ENCODE data around the gene SRPRB. TPM values are rescaled to one million over a fixed set of nuclear protein-coding genes. Genes with fewer than 3 reads are reported as not detected.
"Not testable (repeated sequence)": the region's sequence is repeated elsewhere in the genome, so short reads cannot be mapped to it uniquely, and the experiment has no call there.

SRPRB gene
- total RNA-seq, 1 donor from 2014 or later = 30.2 TPM

- no peak for DNase-seq (ENCODE audit: low spot score)
- no peak overlapping the region for H2AFZ ChIP-seq (replicated peaks)
- H3K27ac ChIP-seq = no peak overlapping the region
Measured at GRCh38 chr3:133779626-133780203, 25.9 kb upstream of the SRPRB start.

GRCh38 chr3:133780756-133781155 lies 24.9 kb upstream of the SRPRB start:
- not testable (repeated sequence) for H3K4me2 ChIP-seq; H3K79me2 ChIP-seq (ENCODE audit: low read depth); H3K4me3 ChIP-seq; H2AFZ ChIP-seq (replicated peaks); H3K27ac ChIP-seq; H4K20me1 ChIP-seq (ENCODE audit: low read depth); H3K9ac ChIP-seq; H3K9me3 Mint-ChIP-seq; DNase-seq (ENCODE audit: low spot score); H3F3A ChIP-seq (ENCODE audit: low read depth); H3K4me1 Mint-ChIP-seq; H3K36me3 ChIP-seq; H3K27me3 ChIP-seq; H3K27me3 Mint-ChIP-seq (ENCODE audit: insufficient read depth, low read depth); H3K4me1 ChIP-seq; H3K9me3 ChIP-seq (ENCODE audit: low read depth); H3K36me3 Mint-ChIP-seq; H3K4me3 Mint-ChIP-seq; H3K27ac Mint-ChIP-seq

More at GRCh38 chr3:133779626-133780203, 25.9 kb upstream of the SRPRB start:
- no peaks in the 10 kb centered on the region for H3K9me3 ChIP-seq (ENCODE audit: low read depth)
- Mint-ChIP-seq H3K9me3 (peaks cover 4% of the 10 kb centered on the region), H3K36me3 (no peaks in the 10 kb centered on the region), H3K27ac (no peak overlapping the region), H3K27me3 (ENCODE audit: insufficient read depth, low read depth) (peaks cover 3% of the 10 kb centered on the region), H3K4me1 (no peaks in the 10 kb centered on the region), H3K4me3 (no peak overlapping the region)
- H4K20me1 ChIP-seq (ENCODE audit: low read depth) = no peaks in the 10 kb centered on the region
- H3K4me2 ChIP-seq = no peak overlapping the region
- no peaks in the 10 kb centered on the region for H3K4me1 ChIP-seq
- no peaks in the 10 kb centered on the region for H3F3A ChIP-seq (ENCODE audit: low read depth)
- no peaks in the 10 kb centered on the region for H3K36me3 ChIP-seq
- H3K79me2 ChIP-seq (ENCODE audit: low read depth) = no peaks in the 10 kb centered on the region
- no peaks in the 10 kb centered on the region for H3K27me3 ChIP-seq
- no peak overlapping the region for H3K9ac ChIP-seq
- TF ChIP-seq CTCF (IDR thresholded peaks at IDR 0.05) (no peak), EZH2 (IDR thresholded peaks at IDR 0.05) (no peak), EZH2phosphoT487 (IDR thresholded peaks at IDR 0.05) (no peak)
- H3K4me3 ChIP-seq = no peak overlapping the region

- peaks cover 4% of the 10 kb centered on the region for H3K9me3 Mint-ChIP-seq
- Histone ChIP-seq H3K9me3 (ENCODE audit: low read depth) (no peaks in the 10 kb centered on the region), H3K27me3 (no peaks in the 10 kb centered on the region), H3K4me2 (no peak overlapping the region), H4K20me1 (ENCODE audit: low read depth) (no peaks in the 10 kb centered on the region), H3K27ac (no peak overlapping the region), H3F3A (ENCODE audit: low read depth) (no peaks in the 10 kb centered on the region), H2AFZ (replicated peaks) (no peak overlapping the region), H3K36me3 (no peaks in the 10 kb centered on the region), H3K4me3 (no peak overlapping the region), H3K9ac (no peak overlapping the region), H3K79me2 (ENCODE audit: low read depth) (no peaks in the 10 kb centered on the region), H3K4me1 (no peaks in the 10 kb centered on the region)
- no peaks in the 10 kb centered on the region for H3K4me1 Mint-ChIP-seq
- TF ChIP-seq EZH2phosphoT487 (IDR thresholded peaks at IDR 0.05) = no peak
- TF ChIP-seq CTCF (IDR thresholded peaks at IDR 0.05) = no peak
- no peak for TF ChIP-seq EZH2 (IDR thresholded peaks at IDR 0.05)
- H3K27ac Mint-ChIP-seq = no peak overlapping the region
- H3K27me3 Mint-ChIP-seq (ENCODE audit: insufficient read depth, low read depth) = peaks cover 3% of the 10 kb centered on the region
- DNase-seq (ENCODE audit: low spot score) = no peak
- H3K4me3 Mint-ChIP-seq = no peak overlapping the region
- no peaks in the 10 kb centered on the region for H3K36me3 Mint-ChIP-seq
Measured at GRCh38 chr3:133781570-133781969, 24.0 kb upstream of the SRPRB start.

- Histone ChIP-seq H3F3A (ENCODE audit: low read depth) (no peaks in the 10 kb centered on the region), H3K27ac (no peak overlapping the region), H3K36me3 (no peaks in the 10 kb centered on the region), H3K9me3 (ENCODE audit: low read depth) (no peaks in the 10 kb centered on the region), H3K4me1 (no peaks in the 10 kb centered on the region), H3K9ac (no peak overlapping the region), H2AFZ (replicated peaks) (no peak overlapping the region), H3K79me2 (ENCODE audit: low read depth) (no peaks in the 10 kb centered on the region), H4K20me1 (ENCODE audit: low read depth) (no peaks in the 10 kb centered on the region), H3K27me3 (no peaks in the 10 kb centered on the region), H3K4me3 (no peak overlapping the region), H3K4me2 (no peak overlapping the region)
- no peak overlapping the region for H3K4me3 Mint-ChIP-seq
- no peaks in the 10 kb centered on the region for H3K27me3 Mint-ChIP-seq (ENCODE audit: insufficient read depth, low read depth)
- H3K9me3 Mint-ChIP-seq = peaks cover 4% of the 10 kb centered on the region
- TF ChIP-seq EZH2 (IDR thresholded peaks at IDR 0.05) (no peak), EZH2phosphoT487 (IDR thresholded peaks at IDR 0.05) (no peak), CTCF (IDR thresholded peaks at IDR 0.05) (no peak)
- H3K27ac Mint-ChIP-seq = no peak overlapping the region
- DNase-seq (ENCODE audit: low spot score) = no peak
- H3K36me3 Mint-ChIP-seq = no peaks in the 10 kb centered on the region
- H3K4me1 Mint-ChIP-seq = no peaks in the 10 kb centered on the region
Measured at GRCh38 chr3:133782454-133782853, 23.2 kb upstream of the SRPRB start.

All from neural progenitor cell (in vitro differentiated cells).